WTC11 (cell line): Measurements from ENCODE around the gene SLIT3. TPM values are rescaled to one million over a fixed set of nuclear protein-coding genes. Genes with fewer than 3 reads are reported as not detected.

Experiments used
- ATAC-seq: fragments of 200-7000 bp; cut with Tn5 transposase; 2 replicates; pipeline ENCODE4 v1.10.0; 2021; ENCODE audit warnings: mild to moderate bottlenecking, moderate library complexity
- CTCF ChIA-PET: fragments of 300-600 bp; sonication (Branson Sonifier 250); formaldehyde crosslinking; loops from one replicate; lab custom pipeline; 2021; ENCODE audit warnings: antibody characterized with exemption; lab: Charles Lee
- POLR2A ChIA-PET: fragments of 350-600 bp; sonication (Branson Sonifier 250); formaldehyde crosslinking; loops from one replicate; lab custom pipeline; 2021; ENCODE audit warnings: antibody characterized with exemption; lab: Charles Lee
- DNase-seq: peaks from one replicate; pipeline ENCODE4 v3.0.0; 2021; ENCODE audit warnings: low spot score
- H3K27ac Mint-ChIP-seq: 2 replicates; pipeline ENCODE4 v1.8.0; 2021; ENCODE audit warnings: mixed read lengths
- H3K27me3 Mint-ChIP-seq: 2 replicates; pipeline ENCODE4 v1.8.0; 2021; ENCODE audit warnings: low read depth, mild to moderate bottlenecking, moderate library complexity, mixed read lengths
- H3K36me3 Mint-ChIP-seq: 2 replicates; pipeline ENCODE4 v1.8.0; 2021; ENCODE audit warnings: mixed read lengths
- H3K4me1 Mint-ChIP-seq: 2 replicates; pipeline ENCODE4 v1.8.0; 2022; ENCODE audit warnings: mixed read lengths
- H3K4me3 Mint-ChIP-seq: 2 replicates; pipeline ENCODE4 v1.8.0; 2021; ENCODE audit warnings: mild to moderate bottlenecking, moderate library complexity, mixed read lengths
- H3K9me3 Mint-ChIP-seq: 2 replicates; pipeline ENCODE4 v1.8.0; 2021; ENCODE audit warnings: mixed read lengths
- ATF2 ChIP-seq: sonication (generic); formaldehyde crosslinking; IDR thresholded peaks from 2 replicates; pipeline ENCODE4 v1.8.1; 2022; ENCODE audit warnings: low read depth, missing genetic modification reagents, borderline replicate concordance
- ELF4 ChIP-seq: sonication (generic); formaldehyde crosslinking; IDR thresholded peaks from 2 replicates; pipeline ENCODE4 v1.8.1; 2022; ENCODE audit warnings: low read depth, mild to moderate bottlenecking, moderate library complexity, missing genetic modification reagents
- ESRRA ChIP-seq: sonication (generic); formaldehyde crosslinking; IDR thresholded peaks from 2 replicates; pipeline ENCODE4 v1.8.1; 2022; ENCODE audit warnings: mild to moderate bottlenecking, missing genetic modification reagents, borderline replicate concordance
- JUN ChIP-seq: sonication (generic); formaldehyde crosslinking; IDR thresholded peaks from 2 replicates; pipeline ENCODE4 v1.8.0; 2023; ENCODE audit warnings: mild to moderate bottlenecking, missing genetic modification reagents
- KAT7 ChIP-seq: sonication (generic); formaldehyde crosslinking; IDR thresholded peaks from 2 replicates; pipeline ENCODE4 v1.8.1; 2023; ENCODE audit warnings: missing genetic modification reagents, mild to moderate bottlenecking, borderline replicate concordance
- MLX ChIP-seq: sonication (generic); formaldehyde crosslinking; IDR thresholded peaks from 2 replicates; pipeline ENCODE4 v1.8.1; 2023; ENCODE audit warnings: mild to moderate bottlenecking, missing genetic modification reagents, moderate library complexity
- MXD4 ChIP-seq: fragments of 250-450 bp; sonication (Bioruptor Pico); IDR thresholded peaks from 2 replicates; pipeline ENCODE4 v1.8.0; 2021; ENCODE audit warnings: mild to moderate bottlenecking, moderate library complexity, borderline replicate concordance
- RORB ChIP-seq: fragments of 250-450 bp; sonication (Bioruptor Pico); IDR thresholded peaks from 2 replicates; pipeline ENCODE4 v1.9.0; 2021; ENCODE audit warnings: mild to moderate bottlenecking
- SMAD3 ChIP-seq: sonication (generic); formaldehyde crosslinking; IDR thresholded peaks from 2 replicates; pipeline ENCODE4 v1.8.0; 2022; ENCODE audit warnings: missing genetic modification reagents, mild to moderate bottlenecking, borderline replicate concordance
- USF1 ChIP-seq: sonication (generic); formaldehyde crosslinking; IDR thresholded peaks from 2 replicates; pipeline ENCODE4 v1.8.0; 2022; ENCODE audit warnings: mild to moderate bottlenecking, missing genetic modification reagents
- ZNF121 ChIP-seq: sonication (generic); formaldehyde crosslinking; IDR thresholded peaks from 2 replicates; pipeline ENCODE4 v1.8.0; 2023; ENCODE audit warnings: missing genetic modification reagents
- ZNF219 ChIP-seq: sonication (generic); formaldehyde crosslinking; IDR thresholded peaks from 2 replicates; pipeline ENCODE4 v1.8.0; 2023; ENCODE audit warnings: missing genetic modification reagents, mild to moderate bottlenecking, borderline replicate concordance
- ZNF423 ChIP-seq: fragments of 250-450 bp; sonication (Bioruptor Pico); IDR thresholded peaks from 2 replicates; pipeline ENCODE4 v2.1.2; 2022; ENCODE audit warnings: mild to moderate bottlenecking, moderate library complexity
- ZNF671 ChIP-seq: fragments of 250-450 bp; sonication (Bioruptor Pico); IDR thresholded peaks from 2 replicates; pipeline ENCODE4 v1.8.0; 2021; ENCODE audit warnings: mild to moderate bottlenecking
- total RNA-seq: library from RNA; stranded (reverse); gene quantifications from 3 replicates; pipeline ENCODE4 v1.2.3, GENCODE V29; 2021
- TF ChIP-seq, protein P1 (sequence below): sonication (generic); formaldehyde crosslinking; IDR thresholded peaks from 2 replicates; pipeline ENCODE4 v1.8.1; 2023; ENCODE audit warnings: mild to moderate bottlenecking, moderate library complexity, missing genetic modification reagents
- TF ChIP-seq, protein P2 (sequence below): sonication (generic); formaldehyde crosslinking; IDR thresholded peaks from 2 replicates; pipeline ENCODE4 v1.8.0; 2023; ENCODE audit warnings: mild to moderate bottlenecking, missing genetic modification reagents
- TF ChIP-seq, protein P3 (sequence below): sonication (generic); formaldehyde crosslinking; IDR thresholded peaks from 2 replicates; pipeline ENCODE4 v1.8.0; 2023; ENCODE audit warnings: missing genetic modification reagents
- TF ChIP-seq, protein P4 (sequence below): fragments of 250-450 bp; sonication (Bioruptor Pico); IDR thresholded peaks from 2 replicates; pipeline ENCODE4 v2.1.2; 2022; ENCODE audit warnings: mild to moderate bottlenecking, moderate library complexity
- TF ChIP-seq, protein P5 (sequence below): sonication (generic); formaldehyde crosslinking; IDR thresholded peaks from 2 replicates; pipeline ENCODE4 v1.8.1; 2023; ENCODE audit warnings: mild to moderate bottlenecking, missing genetic modification reagents

The SLIT3 gene
- total RNA-seq, 1 experiment from 2014 or later, result 1.9 TPM

DNA sequence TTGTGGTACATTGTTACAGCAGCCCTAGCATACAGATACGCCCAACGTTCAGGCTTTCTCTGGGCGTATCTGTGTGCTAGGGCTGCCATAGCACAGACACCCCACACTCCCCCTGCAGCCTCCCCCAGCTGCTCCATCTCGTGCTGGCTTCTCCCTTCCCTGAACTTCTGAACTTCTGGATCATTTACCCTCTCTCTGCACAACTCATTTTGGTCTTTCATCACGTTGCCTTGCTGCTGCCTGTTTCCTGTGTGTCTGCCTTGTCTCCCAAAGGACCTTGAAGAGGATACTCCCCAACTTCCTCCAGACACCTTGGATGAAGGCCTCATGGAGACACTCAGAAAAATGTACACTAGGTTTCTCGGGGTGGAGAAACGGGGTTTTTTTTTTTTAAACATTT is 37.3 kb downstream of the SLIT3 start:
- ATAC-seq (no peak), DNase-seq (no peak)
- H3K4me3 Mint-ChIP-seq, result no peak overlapping the region
- H3K9me3 Mint-ChIP-seq, result peaks cover 9% of the 10 kb centered on the region
- H3K27me3 Mint-ChIP-seq, result no peaks in the 10 kb centered on the region
- H3K27ac Mint-ChIP-seq, result no peak overlapping the region
- no peaks in the 10 kb centered on the region for H3K36me3 Mint-ChIP-seq
- peaks cover 24% of the 10 kb centered on the region for H3K4me1 Mint-ChIP-seq
- POLR2A ChIA-PET, result no interaction called here
- TF ChIP-seq RORB (CRISPR knock-in tag), result no peak
- TF ChIP-seq ZNF121 (CRISPR knock-in tag), result no peak
- no peak for TF ChIP-seq ZNF671 (CRISPR knock-in tag)
- TF ChIP-seq, protein P1, sequence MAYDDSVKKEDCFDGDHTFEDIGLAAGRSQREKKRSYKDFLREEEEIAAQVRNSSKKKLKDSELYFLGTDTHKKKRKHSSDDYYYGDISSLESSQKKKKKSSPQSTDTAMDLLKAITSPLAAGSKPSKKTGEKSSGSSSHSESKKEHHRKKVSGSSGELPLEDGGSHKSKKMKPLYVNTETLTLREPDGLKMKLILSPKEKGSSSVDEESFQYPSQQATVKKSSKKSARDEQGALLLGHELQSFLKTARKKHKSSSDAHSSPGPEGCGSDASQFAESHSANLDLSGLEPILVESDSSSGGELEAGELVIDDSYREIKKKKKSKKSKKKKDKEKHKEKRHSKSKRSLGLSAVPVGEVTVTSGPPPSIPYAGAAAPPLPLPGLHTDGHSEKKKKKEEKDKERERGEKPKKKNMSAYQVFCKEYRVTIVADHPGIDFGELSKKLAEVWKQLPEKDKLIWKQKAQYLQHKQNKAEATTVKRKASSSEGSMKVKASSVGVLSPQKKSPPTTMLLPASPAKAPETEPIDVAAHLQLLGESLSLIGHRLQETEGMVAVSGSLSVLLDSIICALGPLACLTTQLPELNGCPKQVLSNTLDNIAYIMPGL (CRISPR knock-in tag), result no peak
- TF ChIP-seq ZNF219, result no peak
- no peak for TF ChIP-seq USF1
- TF ChIP-seq, protein P2, sequence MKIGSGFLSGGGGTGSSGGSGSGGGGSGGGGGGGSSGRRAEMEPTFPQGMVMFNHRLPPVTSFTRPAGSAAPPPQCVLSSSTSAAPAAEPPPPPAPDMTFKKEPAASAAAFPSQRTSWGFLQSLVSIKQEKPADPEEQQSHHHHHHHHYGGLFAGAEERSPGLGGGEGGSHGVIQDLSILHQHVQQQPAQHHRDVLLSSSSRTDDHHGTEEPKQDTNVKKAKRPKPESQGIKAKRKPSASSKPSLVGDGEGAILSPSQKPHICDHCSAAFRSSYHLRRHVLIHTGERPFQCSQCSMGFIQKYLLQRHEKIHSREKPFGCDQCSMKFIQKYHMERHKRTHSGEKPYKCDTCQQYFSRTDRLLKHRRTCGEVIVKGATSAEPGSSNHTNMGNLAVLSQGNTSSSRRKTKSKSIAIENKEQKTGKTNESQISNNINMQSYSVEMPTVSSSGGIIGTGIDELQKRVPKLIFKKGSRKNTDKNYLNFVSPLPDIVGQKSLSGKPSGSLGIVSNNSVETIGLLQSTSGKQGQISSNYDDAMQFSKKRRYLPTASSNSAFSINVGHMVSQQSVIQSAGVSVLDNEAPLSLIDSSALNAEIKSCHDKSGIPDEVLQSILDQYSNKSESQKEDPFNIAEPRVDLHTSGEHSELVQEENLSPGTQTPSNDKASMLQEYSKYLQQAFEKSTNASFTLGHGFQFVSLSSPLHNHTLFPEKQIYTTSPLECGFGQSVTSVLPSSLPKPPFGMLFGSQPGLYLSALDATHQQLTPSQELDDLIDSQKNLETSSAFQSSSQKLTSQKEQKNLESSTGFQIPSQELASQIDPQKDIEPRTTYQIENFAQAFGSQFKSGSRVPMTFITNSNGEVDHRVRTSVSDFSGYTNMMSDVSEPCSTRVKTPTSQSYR (CRISPR knock-in tag), result no peak
- TF ChIP-seq, protein P3, sequence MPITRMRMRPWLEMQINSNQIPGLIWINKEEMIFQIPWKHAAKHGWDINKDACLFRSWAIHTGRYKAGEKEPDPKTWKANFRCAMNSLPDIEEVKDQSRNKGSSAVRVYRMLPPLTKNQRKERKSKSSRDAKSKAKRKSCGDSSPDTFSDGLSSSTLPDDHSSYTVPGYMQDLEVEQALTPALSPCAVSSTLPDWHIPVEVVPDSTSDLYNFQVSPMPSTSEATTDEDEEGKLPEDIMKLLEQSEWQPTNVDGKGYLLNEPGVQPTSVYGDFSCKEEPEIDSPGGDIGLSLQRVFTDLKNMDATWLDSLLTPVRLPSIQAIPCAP, result no peak
- no peak for TF ChIP-seq JUN (CRISPR knock-in tag)
- TF ChIP-seq KAT7 (CRISPR knock-in tag), result no peak
- TF ChIP-seq ESRRA (CRISPR knock-in tag), result no peak
- no peak for TF ChIP-seq ELF4 (CRISPR knock-in tag)
- TF ChIP-seq ZNF423 (CRISPR knock-in tag), result no peak
- TF ChIP-seq, protein P4, sequence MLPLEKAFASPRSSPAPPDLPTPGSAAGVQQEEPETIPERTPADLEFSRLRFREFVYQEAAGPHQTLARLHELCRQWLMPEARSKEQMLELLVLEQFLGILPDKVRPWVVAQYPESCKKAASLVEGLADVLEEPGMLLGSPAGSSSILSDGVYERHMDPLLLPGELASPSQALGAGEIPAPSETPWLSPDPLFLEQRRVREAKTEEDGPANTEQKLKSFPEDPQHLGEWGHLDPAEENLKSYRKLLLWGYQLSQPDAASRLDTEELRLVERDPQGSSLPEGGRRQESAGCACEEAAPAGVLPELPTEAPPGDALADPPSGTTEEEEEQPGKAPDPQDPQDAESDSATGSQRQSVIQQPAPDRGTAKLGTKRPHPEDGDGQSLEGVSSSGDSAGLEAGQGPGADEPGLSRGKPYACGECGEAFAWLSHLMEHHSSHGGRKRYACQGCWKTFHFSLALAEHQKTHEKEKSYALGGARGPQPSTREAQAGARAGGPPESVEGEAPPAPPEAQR (CRISPR knock-in tag), result no peak
- TF ChIP-seq, protein P5, sequence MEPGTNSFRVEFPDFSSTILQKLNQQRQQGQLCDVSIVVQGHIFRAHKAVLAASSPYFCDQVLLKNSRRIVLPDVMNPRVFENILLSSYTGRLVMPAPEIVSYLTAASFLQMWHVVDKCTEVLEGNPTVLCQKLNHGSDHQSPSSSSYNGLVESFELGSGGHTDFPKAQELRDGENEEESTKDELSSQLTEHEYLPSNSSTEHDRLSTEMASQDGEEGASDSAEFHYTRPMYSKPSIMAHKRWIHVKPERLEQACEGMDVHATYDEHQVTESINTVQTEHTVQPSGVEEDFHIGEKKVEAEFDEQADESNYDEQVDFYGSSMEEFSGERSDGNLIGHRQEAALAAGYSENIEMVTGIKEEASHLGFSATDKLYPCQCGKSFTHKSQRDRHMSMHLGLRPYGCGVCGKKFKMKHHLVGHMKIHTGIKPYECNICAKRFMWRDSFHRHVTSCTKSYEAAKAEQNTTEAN, result no peak
- no peak for TF ChIP-seq ATF2 (CRISPR knock-in tag)
- no peak for TF ChIP-seq SMAD3 (CRISPR knock-in tag)
- no peak for TF ChIP-seq MLX
- no peak for TF ChIP-seq MXD4 (CRISPR knock-in tag)
- CTCF ChIA-PET, result no interaction called here
